ENCODE measurements around the gene MAPRE2. TPM values are rescaled to one million over a fixed set of nuclear protein-coding genes. Genes with fewer than 3 reads are reported as not detected.

Gene MAPRE2
- 23.2 and 30.9 TPM in 2 replicates for total RNA-seq

GRCh38 chr18:35040988-35041814, at the start of gene MAPRE2:
Gene MAPRE2, plus strand, starts transcription at chr18:35041413. Its CDS starts 127 bp downstream, at chr18:35041540.

Small RNAs within 50 kb of the gene (small RNA-seq; reads per million reads assigned to genes)
- gene AC015967.2 (ENCODE audit: low replicate concordance), result not detected

Other genes with a start within 250 kb of the MAPRE2 start
- gene ZNF397, start 199.6 kb downstream of the MAPRE2 start, total RNA-seq, result 10.6 and 12.7 TPM in 2 replicates
- 10.1 and 21.0 TPM in 2 replicates for gene ZSCAN30, start 248.8 kb downstream of the MAPRE2 start, total RNA-seq

Data from placental pericyte (primary cell).